D721Med (cell line): ENCODE measurements around the gene CIB2.

ENCODE experiments used
- DNase-seq: peaks from one replicate; pipeline ENCODE4 v3.0.0; 2011; ENCODE audit warnings: low spot score; ENCODE audit not compliant: insufficient read length
- FAIRE-seq: peaks from 2 replicates; lab custom pipeline; 2011; peaks lifted over from hg19 to GRCh38; lab: Jason Lieb, UNC
- TF ChIP-seq, protein P1 (sequence below): IDR thresholded peaks from 2 replicates; pipeline ENCODE4 v1.5.1; 2012; ENCODE audit warnings: mild to moderate bottlenecking, control low read depth; ENCODE audit not compliant: insufficient read depth; ENCODE audit errors: missing control alignments

Gene CIB2

DNA sequence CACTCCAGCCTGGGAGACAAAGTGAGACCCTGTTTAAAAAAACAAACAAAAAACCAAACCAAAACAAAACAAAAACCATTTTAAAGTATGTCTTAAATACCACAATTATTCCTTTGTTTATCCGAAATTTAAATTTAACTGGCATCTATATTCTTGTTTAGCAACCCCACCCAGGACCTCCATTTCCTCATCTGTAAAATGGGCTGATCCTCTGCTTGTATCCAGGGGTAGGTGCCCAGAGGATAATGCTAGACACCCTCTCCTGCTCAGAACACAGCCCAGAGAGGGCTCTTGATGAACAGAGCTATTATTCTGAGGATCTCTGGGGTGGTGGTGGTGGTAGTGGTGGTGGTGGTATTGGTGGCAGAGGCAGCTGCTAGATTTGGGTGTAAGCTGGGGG, 29.0 kb downstream of the CIB2 start:
- TF ChIP-seq, protein P1, sequence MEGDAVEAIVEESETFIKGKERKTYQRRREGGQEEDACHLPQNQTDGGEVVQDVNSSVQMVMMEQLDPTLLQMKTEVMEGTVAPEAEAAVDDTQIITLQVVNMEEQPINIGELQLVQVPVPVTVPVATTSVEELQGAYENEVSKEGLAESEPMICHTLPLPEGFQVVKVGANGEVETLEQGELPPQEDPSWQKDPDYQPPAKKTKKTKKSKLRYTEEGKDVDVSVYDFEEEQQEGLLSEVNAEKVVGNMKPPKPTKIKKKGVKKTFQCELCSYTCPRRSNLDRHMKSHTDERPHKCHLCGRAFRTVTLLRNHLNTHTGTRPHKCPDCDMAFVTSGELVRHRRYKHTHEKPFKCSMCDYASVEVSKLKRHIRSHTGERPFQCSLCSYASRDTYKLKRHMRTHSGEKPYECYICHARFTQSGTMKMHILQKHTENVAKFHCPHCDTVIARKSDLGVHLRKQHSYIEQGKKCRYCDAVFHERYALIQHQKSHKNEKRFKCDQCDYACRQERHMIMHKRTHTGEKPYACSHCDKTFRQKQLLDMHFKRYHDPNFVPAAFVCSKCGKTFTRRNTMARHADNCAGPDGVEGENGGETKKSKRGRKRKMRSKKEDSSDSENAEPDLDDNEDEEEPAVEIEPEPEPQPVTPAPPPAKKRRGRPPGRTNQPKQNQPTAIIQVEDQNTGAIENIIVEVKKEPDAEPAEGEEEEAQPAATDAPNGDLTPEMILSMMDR, result no peak
- FAIRE-seq (no peak), DNase-seq (no peak)

DNA sequence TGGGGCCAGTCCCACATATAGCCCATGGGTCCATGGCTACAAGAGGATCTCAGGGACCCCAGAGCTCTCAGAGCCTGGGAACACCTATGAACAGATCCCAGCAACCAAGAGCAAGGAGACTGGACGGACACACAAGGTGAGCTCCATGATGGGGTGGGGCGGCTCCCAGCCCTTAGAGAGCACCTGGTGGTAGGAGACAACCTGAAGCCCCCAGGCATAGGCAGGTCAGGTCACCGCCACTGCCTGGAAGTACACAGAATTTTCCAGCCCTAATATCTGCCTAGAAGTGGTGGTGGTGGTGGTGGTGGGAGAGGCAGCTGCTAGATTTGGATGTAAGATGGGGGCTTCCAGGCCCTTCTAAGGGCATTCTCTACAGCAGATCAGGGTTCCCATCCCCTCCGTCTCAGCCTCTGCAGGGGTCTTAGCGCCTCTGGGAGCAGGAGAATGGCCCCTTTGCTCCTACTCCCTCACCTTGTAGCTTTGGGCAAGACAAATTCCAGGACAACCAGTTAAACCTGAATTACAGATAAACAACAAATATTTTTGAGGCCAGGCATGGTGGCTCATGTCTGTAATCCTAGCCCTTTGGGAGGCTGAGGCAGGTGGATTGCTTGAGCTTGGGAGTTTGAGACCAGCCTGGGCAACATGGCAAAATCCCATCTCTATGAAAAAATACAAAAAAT, 29.7 kb downstream of the CIB2 start:
- no peak for DNase-seq
- TF ChIP-seq, protein P1, result no peak
- no peak for FAIRE-seq

DNA sequence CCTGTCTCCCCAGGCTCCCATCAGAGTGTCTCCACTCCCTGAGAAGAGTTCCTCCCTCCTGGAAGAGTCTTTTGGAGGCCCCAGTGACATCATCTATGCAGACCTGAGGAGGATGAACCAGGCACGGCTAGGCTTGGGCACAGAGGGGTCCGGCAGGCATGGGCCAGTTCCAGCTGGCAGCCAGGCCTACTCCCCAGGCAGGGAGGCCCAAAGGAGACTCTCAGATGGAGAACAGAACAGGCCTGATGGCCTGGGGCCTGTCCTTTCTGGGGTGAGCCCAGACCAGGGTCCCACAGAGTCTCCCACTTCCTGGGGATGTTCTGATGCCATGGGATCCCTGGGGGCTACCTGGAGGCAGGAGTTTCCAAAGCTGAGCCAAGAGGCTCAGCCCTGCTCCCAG, 30.4 kb downstream of the CIB2 start:
- DNase-seq (no peak), FAIRE-seq (no peak)
- TF ChIP-seq, protein P1, result no peak

DNA sequence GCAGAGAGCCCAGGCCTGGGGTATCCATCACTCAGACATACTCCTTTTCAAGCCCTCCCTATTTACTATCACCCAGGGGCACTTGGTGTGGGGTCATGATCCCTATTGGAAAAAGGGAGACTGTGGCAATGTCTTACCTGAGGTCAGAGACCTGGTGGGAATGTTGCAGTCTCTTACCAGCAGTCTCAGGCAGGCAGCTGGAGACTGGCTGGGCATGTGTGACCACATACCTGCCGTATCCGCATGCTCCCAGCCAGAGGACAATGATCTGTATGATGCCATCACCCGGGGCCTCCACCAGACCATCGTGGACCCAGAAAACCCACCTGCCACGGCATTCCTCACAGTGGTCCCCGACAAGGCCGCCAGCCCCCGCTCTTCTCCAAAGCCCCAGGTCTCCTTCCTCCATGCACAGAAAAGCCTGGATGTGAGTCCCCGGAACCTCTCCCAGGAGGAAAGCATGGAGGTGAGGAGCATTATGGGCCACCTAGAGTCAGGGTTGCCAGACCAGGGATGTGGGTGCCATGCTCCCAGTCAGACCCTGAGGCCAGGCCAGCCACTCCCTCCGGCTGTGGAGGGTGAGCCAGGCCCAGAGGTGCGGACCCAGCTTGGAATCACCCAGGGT, 33.0 kb downstream of the CIB2 start:
- no peak for FAIRE-seq

DNA sequence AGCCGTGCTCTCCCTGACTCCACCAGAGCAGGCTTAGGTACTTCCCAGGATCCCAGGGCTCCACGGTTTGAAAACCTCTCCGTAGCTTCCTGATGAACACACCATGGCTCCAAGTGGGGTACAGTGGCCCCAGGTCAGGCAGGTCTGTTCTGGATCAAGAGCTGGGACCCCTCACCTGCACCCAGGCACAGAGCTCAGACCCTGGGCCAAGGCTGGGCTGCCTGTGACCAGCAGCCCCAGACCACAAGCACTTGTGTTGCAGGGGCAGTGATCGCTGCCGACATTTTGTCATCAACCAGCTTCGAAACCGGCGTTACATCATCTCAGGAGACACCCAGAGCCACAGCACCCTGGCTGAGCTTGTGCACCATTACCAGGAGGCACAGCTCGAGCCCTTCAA, 33.6 kb downstream of the CIB2 start:
- TF ChIP-seq, protein P1, result no peak
- FAIRE-seq (no peak), DNase-seq (no peak)

More for the DNA sequence above, 33.0 kb downstream of the CIB2 start:
- TF ChIP-seq, protein P1, result no peak
- DNase-seq, result no peak

DNA sequence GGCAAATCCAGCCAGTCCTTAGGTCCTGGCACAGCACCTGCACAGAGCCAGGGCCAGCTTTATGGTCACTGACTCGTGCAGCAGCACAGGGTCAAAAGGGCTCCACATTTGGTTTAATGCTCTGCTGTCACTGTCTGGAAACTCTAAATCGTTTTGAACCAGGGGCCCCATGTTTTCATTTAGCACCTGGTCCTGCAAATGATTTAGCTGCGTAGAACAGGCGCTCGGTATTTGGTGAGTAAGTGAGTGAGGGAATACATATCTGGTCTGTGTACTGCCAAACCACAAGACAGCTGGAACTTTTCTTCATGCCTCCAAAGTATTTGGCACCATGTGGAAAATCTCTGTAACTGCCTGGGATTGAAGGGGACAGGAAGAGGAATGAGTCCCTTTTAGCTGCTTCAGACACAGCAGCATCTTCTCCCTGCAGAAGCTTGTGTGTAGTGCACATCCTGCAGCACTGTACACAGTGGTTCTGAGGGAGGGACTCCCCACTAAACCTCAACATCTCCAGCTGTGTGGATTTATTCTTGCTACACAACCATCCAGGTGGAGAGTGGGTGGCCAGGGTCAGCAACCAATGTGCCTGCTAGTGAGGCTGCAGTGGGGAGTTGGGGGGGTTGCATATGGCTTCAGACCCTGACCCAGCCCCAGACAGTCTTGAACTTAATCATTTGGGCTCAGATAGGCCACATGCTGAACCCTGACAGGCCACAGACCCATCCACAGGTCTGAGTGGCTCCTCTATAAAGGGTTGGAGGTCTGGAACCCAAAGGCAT, 37.8 kb downstream of the CIB2 start:
- TF ChIP-seq, protein P1, result no peak

More for the DNA sequence above, 37.8 kb downstream of the CIB2 start:
- DNase-seq (no peak), FAIRE-seq (no peak)
